GM23248 (cell line): ENCODE results near the gene RORB. TPM values are rescaled to one million over a fixed set of nuclear protein-coding genes. Genes with fewer than 3 reads are reported as not detected.

Experiments
- DNase-seq: peaks from one replicate; pipeline ENCODE4 v3.0.0-alpha.2; 2015
- H2AFZ ChIP-seq: fragments of 200-600 bp; sonication (generic); 2 replicates; pipeline ENCODE4 v1.6.1; 2016; ENCODE audit warnings: antibody characterized with exemption
- H3F3A ChIP-seq: fragments of 200-600 bp; sonication (generic); 2 replicates; pipeline ENCODE4 v1.6.1; 2016; ENCODE audit warnings: mild to moderate bottlenecking, antibody characterized with exemption, mixed run types; ENCODE audit not compliant: insufficient read depth
- H3K27ac ChIP-seq: fragments of 200-600 bp; sonication (generic); 2 replicates; pipeline ENCODE4 v1.5.1; 2016; ENCODE audit warnings: mild to moderate bottlenecking
- H3K27me3 ChIP-seq: fragments of 200-600 bp; sonication (generic); replicated peaks from 2 replicates; pipeline ENCODE4 v1.6.1; 2016; ENCODE audit warnings: mild to moderate bottlenecking; ENCODE audit not compliant: insufficient read depth
- H3K36me3 ChIP-seq: fragments of 200-600 bp; sonication (generic); 2 replicates; pipeline ENCODE4 v1.6.1; 2016; ENCODE audit warnings: low read depth, mild to moderate bottlenecking
- H3K4me1 ChIP-seq: fragments of 200-600 bp; sonication (generic); 2 replicates; pipeline ENCODE4 v1.6.1; 2016; ENCODE audit warnings: mild to moderate bottlenecking; ENCODE audit not compliant: insufficient read depth
- H3K4me2 ChIP-seq: fragments of 200-600 bp; sonication (generic); one replicate; pipeline ENCODE4 v1.6.1; 2016; ENCODE audit warnings: mild to moderate bottlenecking; ENCODE audit not compliant: unreplicated experiment
- H3K4me3 ChIP-seq: fragments of 200-600 bp; sonication (generic); 2 replicates; pipeline ENCODE4 v1.5.1; 2016; ENCODE audit warnings: mild to moderate bottlenecking
- H3K79me2 ChIP-seq: fragments of 200-600 bp; sonication (generic); 2 replicates; pipeline ENCODE4 v1.6.1; 2016; ENCODE audit warnings: mild to moderate bottlenecking; ENCODE audit not compliant: insufficient read depth
- H3K9ac ChIP-seq: fragments of 200-600 bp; sonication (generic); 2 replicates; pipeline ENCODE4 v1.6.1; 2016; ENCODE audit warnings: mild to moderate bottlenecking
- H3K9me2 ChIP-seq: fragments of 200-600 bp; sonication (generic); 2 replicates; pipeline ENCODE4 v1.6.1; 2016; ENCODE audit warnings: mixed run types, mild to moderate bottlenecking, moderate library complexity; ENCODE audit not compliant: insufficient read depth
- H3K9me3 ChIP-seq: fragments of 200-600 bp; sonication (generic); one replicate; pipeline ENCODE4 v1.6.1; 2017; ENCODE audit warnings: low read depth
- H4K20me1 ChIP-seq: fragments of 200-600 bp; sonication (generic); 2 replicates; pipeline ENCODE4 v1.6.0; 2016; ENCODE audit not compliant: insufficient read depth
- EZH2 ChIP-seq: fragments of 200-600 bp; sonication (generic); IDR thresholded peaks from 2 replicates; pipeline ENCODE4 v1.6.1; 2018; ENCODE audit warnings: antibody characterized with exemption, mild to moderate bottlenecking; ENCODE audit not compliant: insufficient read depth, poor library complexity, severe bottlenecking
- EZH2phosphoT487 ChIP-seq: fragments of 200-600 bp; sonication (generic); IDR thresholded peaks from 2 replicates; pipeline ENCODE4 v1.6.1; 2018; ENCODE audit warnings: antibody characterized with exemption, moderate library complexity, mild to moderate bottlenecking, low read depth; ENCODE audit not compliant: insufficient read depth
- WGBS, 2 experiments: methylation state at CpG; one replicate each; pipeline ENCODE4 v1.1.6; 2015 to 2017; ENCODE audit warnings: low lambda C conversion rate in 2 of 2, low coverage in 1 of 2; ENCODE audit errors: missing lambda C conversion rate in 2 of 2; 5-methylcytosine and 5-hydroxymethylcytosine counted together
- in situ Hi-C: fragments of 300-500 bp; cut with MboI; formaldehyde crosslinking; loops from 2 replicates; pipeline ENCODE4 v1.15.0; 2020
- polyA plus RNA-seq: library from polyadenylated mRNA; unstranded; fragments of >200 nt; fragmentation: Nextera tagmentation; extraction: Ambion mirVana; gene quantifications from 2 replicates; pipeline ENCODE4 v1.2.1, GENCODE V29; 2016
- total RNA-seq: library from RNA; depleted of rRNA; stranded (reverse); fragments of >200 nt; shearing (Covaris generic); gene quantifications from 2 replicates; pipeline ENCODE4 v1.2.3, GENCODE V29; 2014

RORB gene
- total and polyA plus RNA-seq, 2 experiments from 2014 or later, result not detected

GRCh38 chr9:74639112-74639511 lies 142.0 kb downstream of the RORB start:
- Histone ChIP-seq H4K20me1 (no peaks in the 10 kb centered on the region), H3K4me1 (no peaks in the 10 kb centered on the region), H3K9me3 (no peaks in the 10 kb centered on the region), H3K9ac (no peak overlapping the region), H3K4me3 (no peak overlapping the region), H3K27me3 (no peaks in the 10 kb centered on the region), H3K36me3 (no peaks in the 10 kb centered on the region), H2AFZ (no peak overlapping the region), H3F3A (no peaks in the 10 kb centered on the region), H3K9me2 (no peaks in the 10 kb centered on the region), H3K4me2 (no peak overlapping the region), H3K79me2 (no peaks in the 10 kb centered on the region), H3K27ac (no peak overlapping the region)
- WGBS, 2 experiments, result 26 to 37% methylated on average over 1 of the region's 1 CpG
- DNase-seq, result no peak
- in situ Hi-C loops, result loop anchor here (25.0 kb wide), 1 partner anchor 102 kb away; no protein-coding TSS in a partner anchor
- TF ChIP-seq EZH2 (no peak), EZH2phosphoT487 (no peak)

- Histone ChIP-seq H3K9me3 (no peaks in the 10 kb centered on the region), H3K4me2 (no peak overlapping the region), H3K27me3 (peaks cover 7% of the 10 kb centered on the region; the same call in 1 of the 2 replicates), H3K4me3 (no peak overlapping the region), H3K9me2 (no peaks in the 10 kb centered on the region), H3K4me1 (no peaks in the 10 kb centered on the region), H3F3A (no peaks in the 10 kb centered on the region), H3K36me3 (no peaks in the 10 kb centered on the region), H3K9ac (no peak overlapping the region), H2AFZ (no peak overlapping the region), H4K20me1 (no peaks in the 10 kb centered on the region), H3K27ac (no peak overlapping the region), H3K79me2 (no peaks in the 10 kb centered on the region)
- no peak for DNase-seq
- TF ChIP-seq EZH2, result no peak
- no peak for TF ChIP-seq EZH2phosphoT487
- WGBS, 2 experiments, result 72 to 80% methylated on average over 12 of the region's 12 CpGs
- in situ Hi-C loops, result loop anchor here (25.0 kb wide), 1 partner anchor 105 kb away; no protein-coding TSS in a partner anchor
Observed at GRCh38 chr9:74642376-74642775, 145.2 kb downstream of the RORB start.

- peaks cover 7% of the 10 kb centered on the region; the same call in 1 of the 2 replicates for H3K27me3 ChIP-seq
- 66 to 75% methylated on average over 5 of the region's 5 CpGs for WGBS, 2 experiments
- no peak overlapping the region for H3K4me2 ChIP-seq
- H3K79me2 ChIP-seq, result no peaks in the 10 kb centered on the region
- TF ChIP-seq EZH2phosphoT487, result no peak
- no peak for TF ChIP-seq EZH2
- no peaks in the 10 kb centered on the region for H4K20me1 ChIP-seq
- DNase-seq, result no peak
- H3K36me3 ChIP-seq, result no peaks in the 10 kb centered on the region
- in situ Hi-C loops, result loop anchor here (25.0 kb wide), 1 partner anchor 106 kb away; no protein-coding TSS in a partner anchor
- no peaks in the 10 kb centered on the region for H3K9me3 ChIP-seq
- H3K9ac ChIP-seq, result no peak overlapping the region
- H2AFZ ChIP-seq, result no peak overlapping the region
- no peak overlapping the region for H3K4me3 ChIP-seq
- no peak overlapping the region for H3K27ac ChIP-seq
- no peaks in the 10 kb centered on the region for H3F3A ChIP-seq
- no peaks in the 10 kb centered on the region for H3K4me1 ChIP-seq
- no peaks in the 10 kb centered on the region for H3K9me2 ChIP-seq
Observed at GRCh38 chr9:74643303-74643923, 146.3 kb downstream of the RORB start.

GRCh38 chr9:74644023-74644422 lies 146.9 kb downstream of the RORB start:
- Histone ChIP-seq H4K20me1 (no peaks in the 10 kb centered on the region), H3K9me3 (no peaks in the 10 kb centered on the region), H3K27ac (no peak overlapping the region), H3K4me3 (no peak overlapping the region), H3K36me3 (no peaks in the 10 kb centered on the region), H3K27me3 (peaks cover 7% of the 10 kb centered on the region; the same call in 1 of the 2 replicates), H3K4me2 (no peak overlapping the region), H2AFZ (no peak overlapping the region), H3K9me2 (no peaks in the 10 kb centered on the region), H3K9ac (no peak overlapping the region), H3K4me1 (no peaks in the 10 kb centered on the region), H3K79me2 (no peaks in the 10 kb centered on the region), H3F3A (no peaks in the 10 kb centered on the region)
- TF ChIP-seq EZH2, result no peak
- no peak for TF ChIP-seq EZH2phosphoT487
- in situ Hi-C loops, result loop anchor here (25.0 kb wide), 1 partner anchor 107 kb away; no protein-coding TSS in a partner anchor
- DNase-seq, result no peak
- 35 to 43% methylated on average over 4 of the region's 4 CpGs for WGBS, 2 experiments
